Loucy (cell line): ENCODE data around the gene SEMA3F.
A peak's percentile ranks its signal among the peaks of the same experiment; 100 is the strongest.

Experiments
- H2AFZ ChIP-seq: fragments of 200-600 bp; sonication (generic); 2 replicates; pipeline ENCODE4 v1.6.0; 2016; ENCODE audit warnings: antibody characterized with exemption, mild to moderate bottlenecking, low read length, moderate library complexity
- H3F3A ChIP-seq: fragments of 200-600 bp; 2 replicates; pipeline ENCODE4 v1.6.0; 2016; ENCODE audit warnings: antibody characterized with exemption, low read depth, mild to moderate bottlenecking
- H3K27me3 ChIP-seq: fragments of 200-600 bp; sonication (generic); 2 replicates; pipeline ENCODE4 v1.6.1; 2014; ENCODE audit warnings: low read length, mild to moderate bottlenecking; ENCODE audit not compliant: insufficient read depth, poor library complexity, severe bottlenecking
- H3K36me3 ChIP-seq: fragments of 200-600 bp; sonication (generic); 2 replicates; pipeline ENCODE4 v1.6.1; 2016; ENCODE audit warnings: low read length; ENCODE audit not compliant: insufficient read depth
- H3K4me1 ChIP-seq: fragments of 200-600 bp; sonication (generic); 2 replicates; pipeline ENCODE4 v1.5.1; 2014; ENCODE audit warnings: low read length, mild to moderate bottlenecking; ENCODE audit not compliant: insufficient read depth, poor library complexity, severe bottlenecking
- H3K4me2 ChIP-seq: fragments of 200-600 bp; sonication (generic); 2 replicates; pipeline ENCODE4 v1.6.0; 2014; ENCODE audit warnings: antibody characterized with exemption, low read length, low read depth, mild to moderate bottlenecking; ENCODE audit not compliant: poor library complexity, severe bottlenecking
- H3K4me3 ChIP-seq: fragments of 200-600 bp; sonication (generic); 2 replicates; pipeline ENCODE4 v1.5.1; 2014; ENCODE audit warnings: low read length, mild to moderate bottlenecking, mixed read lengths; ENCODE audit not compliant: poor library complexity, severe bottlenecking
- H3K79me2 ChIP-seq: fragments of 200-600 bp; sonication (generic); 2 replicates; pipeline ENCODE4 v1.6.1; 2014; ENCODE audit warnings: low read length; ENCODE audit not compliant: insufficient read depth
- H3K9ac ChIP-seq: fragments of 200-600 bp; sonication (generic); 2 replicates; pipeline ENCODE4 v1.6.0; 2014; ENCODE audit warnings: mild to moderate bottlenecking, low read depth, low read length, moderate library complexity; ENCODE audit not compliant: poor library complexity, severe bottlenecking
- H3K9me2 ChIP-seq: fragments of 200-600 bp; sonication (generic); replicated peaks from 2 replicates; pipeline ENCODE4 v1.6.1; 2016; ENCODE audit warnings: low read depth, low read length, mixed read lengths
- H3K9me3 ChIP-seq: fragments of 200-600 bp; sonication (generic); 2 replicates; pipeline ENCODE4 v1.6.1; 2014; ENCODE audit warnings: mild to moderate bottlenecking, antibody characterized with exemption, low read length, low read depth; ENCODE audit not compliant: insufficient read depth
- H4K20me1 ChIP-seq: fragments of 200-600 bp; sonication (generic); 2 replicates; pipeline ENCODE4 v1.6.0; 2014; ENCODE audit warnings: antibody characterized with exemption, low read length, mild to moderate bottlenecking; ENCODE audit not compliant: insufficient read depth, poor library complexity, severe bottlenecking
- CTCF ChIP-seq: fragments of 200-600 bp; sonication (generic); conservative IDR thresholded peaks from 2 replicates; pipeline ENCODE4 v1.5.1; 2014; ENCODE audit warnings: mild to moderate bottlenecking, antibody characterized with exemption, low read length
- EZH2phosphoT487 ChIP-seq: fragments of 200-600 bp; IDR thresholded peaks from 2 replicates; pipeline ENCODE4 v1.6.1; 2018; ENCODE audit warnings: antibody characterized with exemption, mild to moderate bottlenecking, moderate library complexity, borderline replicate concordance

SEMA3F gene

GRCh38 chr3:50155491-50155878 is 361 bp downstream of the SEMA3F start:
- Histone ChIP-seq H3K4me3 (no peak overlapping the region), H3K36me3 (no peaks in the 10 kb centered on the region), H3K4me2 (no peak overlapping the region), H3K79me2 (no peaks in the 10 kb centered on the region), H4K20me1 (no peaks in the 10 kb centered on the region), H3K9me3 (no peaks in the 10 kb centered on the region), H3K9me2 (no peaks in the 10 kb centered on the region), H3F3A (no peaks in the 10 kb centered on the region), H2AFZ (no peak overlapping the region), H3K9ac (no peak overlapping the region), H3K4me1 (peaks cover 14% of the 10 kb centered on the region), H3K27me3 (no peaks in the 10 kb centered on the region)
- TF ChIP-seq EZH2phosphoT487, result no peak
- no peak for TF ChIP-seq CTCF

GRCh38 chr3:50155891-50156290 is 767 bp downstream of the SEMA3F start:
- H3K27me3 ChIP-seq, result no peaks in the 10 kb centered on the region
- no peaks in the 10 kb centered on the region for H3K9me2 ChIP-seq
- no peaks in the 10 kb centered on the region for H3K9me3 ChIP-seq
- TF ChIP-seq EZH2phosphoT487 (no peak), CTCF (no peak)
- H3F3A ChIP-seq, result no peaks in the 10 kb centered on the region
- H3K4me3 ChIP-seq, result no peak overlapping the region
- no peaks in the 10 kb centered on the region for H4K20me1 ChIP-seq
- H3K4me1 ChIP-seq, result peaks cover 14% of the 10 kb centered on the region
- no peaks in the 10 kb centered on the region for H3K79me2 ChIP-seq
- no peak overlapping the region for H3K4me2 ChIP-seq
- no peaks in the 10 kb centered on the region for H3K36me3 ChIP-seq
- H3K9ac ChIP-seq, result no peak overlapping the region
- no peak overlapping the region for H2AFZ ChIP-seq

GRCh38 chr3:50156549-50157493 is 1.7 kb downstream of the SEMA3F start:
- Histone ChIP-seq H3K9me3 (no peaks in the 10 kb centered on the region), H3K79me2 (no peaks in the 10 kb centered on the region), H3K4me3 (no peak overlapping the region), H3K4me1 (peaks cover 14% of the 10 kb centered on the region), H2AFZ (no peak overlapping the region), H3K9me2 (no peaks in the 10 kb centered on the region), H4K20me1 (no peaks in the 10 kb centered on the region), H3K27me3 (no peaks in the 10 kb centered on the region), H3K9ac (peak overlapping the region; percentile 36), H3K4me2 (no peak overlapping the region), H3K36me3 (no peaks in the 10 kb centered on the region), H3F3A (no peaks in the 10 kb centered on the region)
- no peak for TF ChIP-seq CTCF
- TF ChIP-seq EZH2phosphoT487, result no peak
